ENCODE results near the gene MIX23.

GRCh38 chr3:122387709-122388108 is 4.7 kb upstream of the MIX23 start:
- no peak for TF ChIP-seq CTCF (IDR thresholded peaks at IDR 0.05)
- TF ChIP-seq EP300 (IDR thresholded peaks at IDR 0.05): no peak

Data from esophagus muscularis mucosa (tissue), 3 donors.